Activated T-cell treated with anti-CD3 and anti-CD28 coated beads for 24 hours (primary cell): ENCODE data around the gene TREML2.
"Not testable (repeated sequence)": the region's sequence is repeated elsewhere in the genome, so short reads cannot be mapped to it uniquely, and the experiment has no call there.

Source experiments
- DNase-seq: peaks from one replicate; pipeline ENCODE4 v3.0.0-alpha.2; 2020; ENCODE audit warnings: low read depth

TREML2 gene

GRCh38 chr6:41200901-41201763, at the start of gene TREML2:
Gene TREML2 (minus strand): TSS chr6:41201149. CDS start chr6:41201008, 141 bp downstream.
- no peak for DNase-seq

GRCh38 chr6:41247882-41248705, 47.1 kb upstream of the TREML2 start:
- DNase-seq: no peak

- no peak for DNase-seq
Measured at GRCh38 chr6:41247288-41247865, 46.4 kb upstream of the TREML2 start.

GRCh38 chr6:41246529-41246928, 45.6 kb upstream of the TREML2 start:
- not testable (repeated sequence) for DNase-seq

- DNase-seq: no peak
Measured at GRCh38 chr6:41239467-41240159, 38.7 kb upstream of the TREML2 start.

- DNase-seq: no peak
Measured at GRCh38 chr6:41237128-41237527, 36.2 kb upstream of the TREML2 start.

GRCh38 chr6:41236276-41236675, 35.3 kb upstream of the TREML2 start:
- DNase-seq: no peak

GRCh38 chr6:41232667-41233066, 31.7 kb upstream of the TREML2 start:
- no peak for DNase-seq

GRCh38 chr6:41231246-41231645, 30.3 kb upstream of the TREML2 start:
- DNase-seq: no peak

GRCh38 chr6:41229721-41230120, 28.8 kb upstream of the TREML2 start:
- no peak for DNase-seq

GRCh38 chr6:41228616-41229015, 27.7 kb upstream of the TREML2 start:
- DNase-seq: no peak

GRCh38 chr6:41228096-41228495, 27.1 kb upstream of the TREML2 start, which contains the start of gene TREML4:
Gene TREML4 (plus strand): TSS chr6:41228349. CDS start chr6:41228428, 79 bp downstream.
- DNase-seq: no peak

- DNase-seq: no peak
Measured at GRCh38 chr6:41226752-41227151, 25.8 kb upstream of the TREML2 start.

GRCh38 chr6:41224800-41225199, 23.9 kb upstream of the TREML2 start:
- DNase-seq: no peak

- no peak for DNase-seq
Measured at GRCh38 chr6:41222513-41222912, 21.6 kb upstream of the TREML2 start.

GRCh38 chr6:41222045-41222444, 21.1 kb upstream of the TREML2 start:
- no peak for DNase-seq

GRCh38 chr6:41216616-41217015, 15.7 kb upstream of the TREML2 start:
- no peak for DNase-seq

GRCh38 chr6:41215777-41216176, 14.8 kb upstream of the TREML2 start:
- DNase-seq: no peak

GRCh38 chr6:41214559-41215238, 13.8 kb upstream of the TREML2 start:
- no peak for DNase-seq

GRCh38 chr6:41209547-41210320, 8.8 kb upstream of the TREML2 start:
- no peak for DNase-seq
